HEK293 (cell line): ENCODE data around the gene RNU2-63P.

Source experiments
- ATF2 ChIP-seq: fragments of 450-650 bp; formaldehyde crosslinking; IDR thresholded peaks from 2 replicates; pipeline ENCODE4 v1.5.1; 2016; ENCODE audit warnings: missing biosample characterization, missing genetic modification characterization, low read depth
- BCL11A ChIP-seq: fragments of 450-650 bp; formaldehyde crosslinking; IDR thresholded peaks from 2 replicates; pipeline ENCODE4 v1.5.1; 2016; ENCODE audit warnings: low read depth, missing biosample characterization, missing genetic modification characterization
- FEZF1 ChIP-seq: fragments of 450-650 bp; formaldehyde crosslinking; IDR thresholded peaks from 2 replicates; pipeline ENCODE4 v1.5.1; 2016; ENCODE audit warnings: missing biosample characterization, missing genetic modification characterization
- HOXA7 ChIP-seq: sonication (generic); formaldehyde crosslinking; IDR thresholded peaks from 2 replicates; pipeline ENCODE4 v1.8.1; 2022; ENCODE audit warnings: missing genetic modification reagents, borderline replicate concordance
- YY2 ChIP-seq: fragments of 450-650 bp; formaldehyde crosslinking; IDR thresholded peaks from 2 replicates; pipeline ENCODE4 v1.5.1; 2016; ENCODE audit warnings: missing biosample characterization, missing genetic modification characterization
- ZBTB10 ChIP-seq: fragments of 450-650 bp; formaldehyde crosslinking; IDR thresholded peaks from 2 replicates; pipeline ENCODE4 v1.5.1; 2016; ENCODE audit warnings: missing biosample characterization, missing genetic modification characterization
- ZNF10 ChIP-seq: fragments of 450-650 bp; formaldehyde crosslinking; IDR thresholded peaks from 2 replicates; pipeline ENCODE4 v1.5.1; 2017; ENCODE audit warnings: missing biosample characterization, missing genetic modification characterization
- ZNF155 ChIP-seq: fragments of 450-650 bp; formaldehyde crosslinking; IDR thresholded peaks from 2 replicates; pipeline ENCODE4 v1.5.1; 2016; ENCODE audit warnings: missing biosample characterization, missing genetic modification characterization
- ZNF202 ChIP-seq: fragments of 450-650 bp; formaldehyde crosslinking; IDR thresholded peaks from 2 replicates; pipeline ENCODE4 v1.5.1; 2016; ENCODE audit warnings: missing biosample characterization, missing genetic modification characterization, borderline replicate concordance
- ZNF214 ChIP-seq: fragments of 450-650 bp; formaldehyde crosslinking; IDR thresholded peaks from 2 replicates; pipeline ENCODE4 v1.5.1; 2017; ENCODE audit warnings: missing biosample characterization, mild to moderate bottlenecking, missing genetic modification characterization, borderline replicate concordance
- ZNF221 ChIP-seq: fragments of 450-650 bp; formaldehyde crosslinking; IDR thresholded peaks from 2 replicates; pipeline ENCODE4 v1.5.1; 2017; ENCODE audit warnings: missing biosample characterization, missing genetic modification characterization, borderline replicate concordance
- ZNF239 ChIP-seq: fragments of 450-650 bp; formaldehyde crosslinking; IDR thresholded peaks from 2 replicates; pipeline ENCODE4 v1.5.1; 2016; ENCODE audit warnings: missing biosample characterization, missing genetic modification characterization
- ZNF24 ChIP-seq: fragments of 450-650 bp; formaldehyde crosslinking; IDR thresholded peaks from 2 replicates; pipeline ENCODE4 v1.5.1; 2016; ENCODE audit warnings: missing biosample characterization, missing genetic modification characterization
- ZNF335 ChIP-seq: fragments of 450-650 bp; formaldehyde crosslinking; conservative IDR thresholded peaks from 2 replicates; pipeline ENCODE4 v1.5.1; 2016; ENCODE audit warnings: missing biosample characterization, missing genetic modification characterization
- ZNF514 ChIP-seq: fragments of 450-650 bp; formaldehyde crosslinking; IDR thresholded peaks from 2 replicates; pipeline ENCODE4 v1.5.1; 2016; ENCODE audit warnings: missing biosample characterization, missing genetic modification characterization
- ZNF521 ChIP-seq: fragments of 450-650 bp; formaldehyde crosslinking; IDR thresholded peaks from 2 replicates; pipeline ENCODE4 v1.5.1; 2017; ENCODE audit warnings: missing biosample characterization, mild to moderate bottlenecking, missing genetic modification characterization
- ZNF561 ChIP-seq: fragments of 450-650 bp; IDR thresholded peaks from 2 replicates; pipeline ENCODE4 v1.5.1; 2018; ENCODE audit warnings: missing biosample characterization, missing genetic modification characterization, borderline replicate concordance
- ZNF571 ChIP-seq: fragments of 450-650 bp; formaldehyde crosslinking; IDR thresholded peaks from 2 replicates; pipeline ENCODE4 v1.5.0; 2017; ENCODE audit warnings: missing biosample characterization, missing genetic modification characterization
- ZNF629 ChIP-seq: fragments of 450-650 bp; formaldehyde crosslinking; IDR thresholded peaks from 2 replicates; pipeline ENCODE4 v1.5.1; 2017; ENCODE audit warnings: missing biosample characterization, missing genetic modification characterization
- ZSCAN5A ChIP-seq: fragments of 450-650 bp; formaldehyde crosslinking; IDR thresholded peaks from 2 replicates; pipeline ENCODE4 v1.5.1; 2016; ENCODE audit warnings: missing biosample characterization, missing genetic modification characterization
- TF ChIP-seq, protein P1 (sequence below): fragments of 450-650 bp; formaldehyde crosslinking; IDR thresholded peaks from 2 replicates; pipeline ENCODE4 v1.5.1; 2016; ENCODE audit warnings: missing biosample characterization, missing genetic modification characterization
- TF ChIP-seq, protein P2 (sequence below): fragments of 450-650 bp; formaldehyde crosslinking; IDR thresholded peaks from 2 replicates; pipeline ENCODE4 v1.5.1; 2016; ENCODE audit warnings: missing biosample characterization, missing genetic modification characterization, borderline replicate concordance
- TF ChIP-seq, protein P3 (sequence below): fragments of 450-650 bp; formaldehyde crosslinking; IDR thresholded peaks from 2 replicates; pipeline ENCODE4 v1.5.0; 2017; ENCODE audit warnings: missing biosample characterization, missing genetic modification characterization, borderline replicate concordance

RNU2-63P gene

GRCh38 chr2:88016086-88016959, at the start of gene RNU2-63P (continued):
- TF ChIP-seq, protein P1, sequence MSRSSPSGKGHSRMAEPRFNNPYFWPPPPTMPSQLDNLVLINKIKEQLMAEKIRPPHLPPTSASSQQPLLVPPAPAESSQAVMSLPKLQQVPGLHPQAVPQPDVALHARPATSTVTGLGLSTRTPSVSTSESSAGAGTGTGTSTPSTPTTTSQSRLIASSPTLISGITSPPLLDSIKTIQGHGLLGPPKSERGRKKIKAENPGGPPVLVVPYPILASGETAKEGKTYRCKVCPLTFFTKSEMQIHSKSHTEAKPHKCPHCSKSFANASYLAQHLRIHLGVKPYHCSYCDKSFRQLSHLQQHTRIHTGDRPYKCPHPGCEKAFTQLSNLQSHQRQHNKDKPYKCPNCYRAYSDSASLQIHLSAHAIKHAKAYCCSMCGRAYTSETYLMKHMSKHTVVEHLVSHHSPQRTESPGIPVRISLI (tag by site-specific recombination) = no peak
- TF ChIP-seq ZNF10 = no peak
- TF ChIP-seq ZNF629 (tag by site-specific recombination) = 0 out of 2 replicates have a peak, but pooled peaks have one; percentile 14
- no peak for TF ChIP-seq ZNF221
- no peak for TF ChIP-seq ZNF521 (tag by site-specific recombination)
- TF ChIP-seq ATF2 (tag by site-specific recombination) = no peak
- peak; percentile 86 for TF ChIP-seq ZNF335 (tag by site-specific recombination)
- no peak for TF ChIP-seq BCL11A (tag by site-specific recombination)
- TF ChIP-seq, protein P2, sequence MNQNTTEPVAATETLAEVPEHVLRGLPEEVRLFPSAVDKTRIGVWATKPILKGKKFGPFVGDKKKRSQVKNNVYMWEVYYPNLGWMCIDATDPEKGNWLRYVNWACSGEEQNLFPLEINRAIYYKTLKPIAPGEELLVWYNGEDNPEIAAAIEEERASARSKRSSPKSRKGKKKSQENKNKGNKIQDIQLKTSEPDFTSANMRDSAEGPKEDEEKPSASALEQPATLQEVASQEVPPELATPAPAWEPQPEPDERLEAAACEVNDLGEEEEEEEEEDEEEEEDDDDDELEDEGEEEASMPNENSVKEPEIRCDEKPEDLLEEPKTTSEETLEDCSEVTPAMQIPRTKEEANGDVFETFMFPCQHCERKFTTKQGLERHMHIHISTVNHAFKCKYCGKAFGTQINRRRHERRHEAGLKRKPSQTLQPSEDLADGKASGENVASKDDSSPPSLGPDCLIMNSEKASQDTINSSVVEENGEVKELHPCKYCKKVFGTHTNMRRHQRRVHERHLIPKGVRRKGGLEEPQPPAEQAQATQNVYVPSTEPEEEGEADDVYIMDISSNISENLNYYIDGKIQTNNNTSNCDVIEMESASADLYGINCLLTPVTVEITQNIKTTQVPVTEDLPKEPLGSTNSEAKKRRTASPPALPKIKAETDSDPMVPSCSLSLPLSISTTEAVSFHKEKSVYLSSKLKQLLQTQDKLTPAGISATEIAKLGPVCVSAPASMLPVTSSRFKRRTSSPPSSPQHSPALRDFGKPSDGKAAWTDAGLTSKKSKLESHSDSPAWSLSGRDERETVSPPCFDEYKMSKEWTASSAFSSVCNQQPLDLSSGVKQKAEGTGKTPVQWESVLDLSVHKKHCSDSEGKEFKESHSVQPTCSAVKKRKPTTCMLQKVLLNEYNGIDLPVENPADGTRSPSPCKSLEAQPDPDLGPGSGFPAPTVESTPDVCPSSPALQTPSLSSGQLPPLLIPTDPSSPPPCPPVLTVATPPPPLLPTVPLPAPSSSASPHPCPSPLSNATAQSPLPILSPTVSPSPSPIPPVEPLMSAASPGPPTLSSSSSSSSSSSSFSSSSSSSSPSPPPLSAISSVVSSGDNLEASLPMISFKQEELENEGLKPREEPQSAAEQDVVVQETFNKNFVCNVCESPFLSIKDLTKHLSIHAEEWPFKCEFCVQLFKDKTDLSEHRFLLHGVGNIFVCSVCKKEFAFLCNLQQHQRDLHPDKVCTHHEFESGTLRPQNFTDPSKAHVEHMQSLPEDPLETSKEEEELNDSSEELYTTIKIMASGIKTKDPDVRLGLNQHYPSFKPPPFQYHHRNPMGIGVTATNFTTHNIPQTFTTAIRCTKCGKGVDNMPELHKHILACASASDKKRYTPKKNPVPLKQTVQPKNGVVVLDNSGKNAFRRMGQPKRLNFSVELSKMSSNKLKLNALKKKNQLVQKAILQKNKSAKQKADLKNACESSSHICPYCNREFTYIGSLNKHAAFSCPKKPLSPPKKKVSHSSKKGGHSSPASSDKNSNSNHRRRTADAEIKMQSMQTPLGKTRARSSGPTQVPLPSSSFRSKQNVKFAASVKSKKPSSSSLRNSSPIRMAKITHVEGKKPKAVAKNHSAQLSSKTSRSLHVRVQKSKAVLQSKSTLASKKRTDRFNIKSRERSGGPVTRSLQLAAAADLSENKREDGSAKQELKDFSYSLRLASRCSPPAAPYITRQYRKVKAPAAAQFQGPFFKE (tag by site-specific recombination) = no peak
- TF ChIP-seq ZSCAN5A (tag by site-specific recombination) = no peak
- no peak for TF ChIP-seq ZNF561 (tag by site-specific recombination)
- no peak for TF ChIP-seq HOXA7 (CRISPR knock-in tag)
- no peak for TF ChIP-seq ZNF202 (tag by site-specific recombination)
- TF ChIP-seq FEZF1 = no peak
- no peak for TF ChIP-seq ZNF239
- no peak for TF ChIP-seq YY2 (tag by site-specific recombination)
- no peak for TF ChIP-seq ZNF214 (tag by site-specific recombination)
- TF ChIP-seq ZNF571 = no peak
- TF ChIP-seq ZBTB10 (tag by site-specific recombination) = no peak
- TF ChIP-seq ZNF24 (tag by site-specific recombination) = no peak
- no peak for TF ChIP-seq ZNF514
- no peak for TF ChIP-seq ZNF155 (tag by site-specific recombination)
- TF ChIP-seq, protein P3, sequence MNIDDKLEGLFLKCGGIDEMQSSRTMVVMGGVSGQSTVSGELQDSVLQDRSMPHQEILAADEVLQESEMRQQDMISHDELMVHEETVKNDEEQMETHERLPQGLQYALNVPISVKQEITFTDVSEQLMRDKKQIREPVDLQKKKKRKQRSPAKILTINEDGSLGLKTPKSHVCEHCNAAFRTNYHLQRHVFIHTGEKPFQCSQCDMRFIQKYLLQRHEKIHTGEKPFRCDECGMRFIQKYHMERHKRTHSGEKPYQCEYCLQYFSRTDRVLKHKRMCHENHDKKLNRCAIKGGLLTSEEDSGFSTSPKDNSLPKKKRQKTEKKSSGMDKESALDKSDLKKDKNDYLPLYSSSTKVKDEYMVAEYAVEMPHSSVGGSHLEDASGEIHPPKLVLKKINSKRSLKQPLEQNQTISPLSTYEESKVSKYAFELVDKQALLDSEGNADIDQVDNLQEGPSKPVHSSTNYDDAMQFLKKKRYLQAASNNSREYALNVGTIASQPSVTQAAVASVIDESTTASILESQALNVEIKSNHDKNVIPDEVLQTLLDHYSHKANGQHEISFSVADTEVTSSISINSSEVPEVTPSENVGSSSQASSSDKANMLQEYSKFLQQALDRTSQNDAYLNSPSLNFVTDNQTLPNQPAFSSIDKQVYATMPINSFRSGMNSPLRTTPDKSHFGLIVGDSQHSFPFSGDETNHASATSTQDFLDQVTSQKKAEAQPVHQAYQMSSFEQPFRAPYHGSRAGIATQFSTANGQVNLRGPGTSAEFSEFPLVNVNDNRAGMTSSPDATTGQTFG = no peak
